Naive thymus-derived CD4-positive, alpha-beta T cell (primary cell): Measurements from ENCODE around the gene CAD. TPM values are rescaled to one million over a fixed set of nuclear protein-coding genes. Genes with fewer than 3 reads are reported as not detected.
A peak's percentile ranks its signal among the peaks of the same experiment; 100 is the strongest.
"Not testable (repeated sequence)": the region's sequence is repeated elsewhere in the genome, so short reads cannot be mapped to it uniquely, and the experiment has no call there.

Experiments used
- ATAC-seq: fragments of 150-1000 bp; cut with Tn5 transposase; 2 replicates; pipeline ENCODE4 v1.10.0; 2021; ENCODE audit warnings: mild to moderate bottlenecking, moderate library complexity
- CTCF ChIA-PET: fragments of 350-600 bp; sonication (Branson Sonifier 250); formaldehyde crosslinking; loops from one replicate; lab custom pipeline; 2021; ENCODE audit warnings: antibody characterized with exemption; lab: Charles Lee
- POLR2A ChIA-PET: fragments of 350-600 bp; sonication (Branson Sonifier 250); formaldehyde crosslinking; loops from one replicate; lab custom pipeline; 2021; ENCODE audit warnings: antibody characterized with exemption, inconsistent platforms; lab: Charles Lee
- DNase-seq, 9 donors: peaks; one replicate each; pipeline versions ENCODE4 v3.0.0 to v3.0.0-alpha.2; 2020 to 2022; ENCODE audit warnings: mixed read lengths in 1 of 9
- H3K27ac ChIP-seq: one replicate; pipeline ENCODE4 v1.7.0; 2013; ENCODE audit warnings: mild to moderate bottlenecking, low read depth, low read length, moderate library complexity
- H3K27me3 ChIP-seq, 2 donors: one replicate each; pipeline ENCODE4 v1.7.0; 2013; ENCODE audit warnings: low read length in 2 of 2, mild to moderate bottlenecking in 2 of 2, moderate library complexity in 2 of 2; ENCODE audit not compliant: control insufficient read depth in 2 of 2, insufficient read depth in 2 of 2
- H3K36me3 ChIP-seq, 3 experiments: 1 replicate in 2 of 3; 2 replicates in 1 of 3; pipeline ENCODE4 v1.7.0; 2013; ENCODE audit warnings: low read length in 3 of 3, mild to moderate bottlenecking in 3 of 3, moderate library complexity in 1 of 3; ENCODE audit not compliant: insufficient read depth in 3 of 3, control insufficient read depth in 2 of 3
- H3K4me1 ChIP-seq, 2 donors: one replicate each; pipeline ENCODE4 v1.7.0; 2013; ENCODE audit warnings: low read length in 2 of 2, mild to moderate bottlenecking in 2 of 2, moderate library complexity in 1 of 2; ENCODE audit not compliant: control insufficient read depth in 2 of 2, insufficient read depth in 2 of 2
- H3K4me3 ChIP-seq: 2 replicates; pipeline ENCODE4 v1.7.0; 2013; ENCODE audit warnings: mild to moderate bottlenecking, low read length
- H3K9me3 ChIP-seq, 3 experiments: 1 replicate in 2 of 3; 2 replicates in 1 of 3; pipeline ENCODE4 v1.7.0; 2013; ENCODE audit warnings: low read length in 3 of 3; ENCODE audit not compliant: control insufficient read depth in 2 of 3
- H3K27ac Mint-ChIP-seq, 9 donors: one replicate each; pipeline ENCODE4 v1.8.0; 2020 to 2022; ENCODE audit warnings: mixed read lengths in 9 of 9, mild to moderate bottlenecking in 8 of 9, moderate library complexity in 5 of 9, inconsistent platforms in 2 of 9
- H3K27me3 Mint-ChIP-seq, 5 donors: one replicate each; pipeline ENCODE4 v1.8.0; 2021 to 2022; ENCODE audit warnings: mixed read lengths in 5 of 5, mild to moderate bottlenecking in 1 of 5
- H3K36me3 Mint-ChIP-seq, 5 donors: one replicate each; pipeline ENCODE4 v1.8.0; 2020 to 2022; ENCODE audit warnings: mixed read lengths in 5 of 5, mild to moderate bottlenecking in 3 of 5, inconsistent platforms in 1 of 5
- H3K4me1 Mint-ChIP-seq, 7 donors: one replicate each; pipeline ENCODE4 v1.8.0; 2020 to 2022; ENCODE audit warnings: mixed read lengths in 7 of 7, mild to moderate bottlenecking in 3 of 7, inconsistent platforms in 1 of 7
- H3K4me3 Mint-ChIP-seq, 10 donors: one replicate each; pipeline ENCODE4 v1.8.0; 2020 to 2022; ENCODE audit warnings: mild to moderate bottlenecking in 10 of 10, mixed read lengths in 10 of 10, moderate library complexity in 6 of 10, inconsistent platforms in 2 of 10
- H3K9me3 Mint-ChIP-seq, 11 donors: one replicate each; pipeline ENCODE4 v1.8.0; 2020 to 2022; ENCODE audit warnings: mixed read lengths in 11 of 11, mild to moderate bottlenecking in 4 of 11, inconsistent platforms in 1 of 11, moderate library complexity in 1 of 11
- intact Hi-C, 2 donors: fragments of 100-400 bp; cut with micrococcal nuclease; formaldehyde crosslinking; loops; one replicate each; pipeline ENCODE4 v1.15.1; 2023
- polyA plus RNA-seq, 2 donors: library from polyadenylated mRNA; unstranded; fragments of 300-500 nt; fragmentation: Illumina TruSeq; gene quantifications; one replicate each; pipeline ENCODE4 v1.2.3, GENCODE V29; 2021
- total RNA-seq, 6 experiments: library from RNA in 5 of 6; stranded (reverse) in 5 of 6; gene quantifications; 1 replicate in 5 of 6; 2 replicates in 1 of 6; pipeline ENCODE4 v1.2.3 and lab custom pipeline; 2021 to 2026

CAD gene
- total and polyA plus RNA-seq, 7 experiments from 2014 or later, result 19.6 to 65.7 (median 35.7) TPM

GRCh38 chr2:27185331-27186026 lies 31.7 kb upstream of the CAD start:
- H3K4me1 Mint-ChIP-seq, result peaks cover 0 to 2% (median 0%) of the 10 kb centered on the region in 7 donors
- H3K27ac Mint-ChIP-seq, result no peak overlapping the region
- no peaks in the 10 kb centered on the region for H3K27me3 ChIP-seq
- intact Hi-C loops, result no loop called here
- no peaks in the 10 kb centered on the region for H3K36me3 Mint-ChIP-seq
- no peaks in the 10 kb centered on the region for H3K9me3 Mint-ChIP-seq
- no peak overlapping the region for H3K4me3 Mint-ChIP-seq
- no peaks in the 10 kb centered on the region for H3K9me3 ChIP-seq
- H3K4me1 ChIP-seq, result no peaks in the 10 kb centered on the region
- H3K27ac ChIP-seq, result no peak overlapping the region
- POLR2A ChIA-PET, result no interaction called here
- no peaks in the 10 kb centered on the region for H3K36me3 ChIP-seq
- CTCF ChIA-PET, result no interaction called here
- DNase-seq (no peak), ATAC-seq (no peak)
- peaks cover 4 to 38% (median 25%) of the 10 kb centered on the region in 5 donors for H3K27me3 Mint-ChIP-seq
- H3K4me3 ChIP-seq, result no peak overlapping the region

- peaks cover 0 to 2% (median 0%) of the 10 kb centered on the region in 7 donors for H3K4me1 Mint-ChIP-seq
- H3K27me3 Mint-ChIP-seq, result peaks cover 4 to 28% (median 13%) of the 10 kb centered on the region in 5 donors
- no peak overlapping the region for H3K4me3 ChIP-seq
- no peak for DNase-seq
- H3K36me3 Mint-ChIP-seq, result no peaks in the 10 kb centered on the region
- no peak overlapping the region for H3K4me3 Mint-ChIP-seq
- H3K9me3 Mint-ChIP-seq, result no peaks in the 10 kb centered on the region
- ChIA-PET POLR2A (no interaction called here), CTCF (interaction anchor here (1.1 kb wide), 1 partner anchor 12 kb away, joined by 5 read pairs; no protein-coding TSS in a partner anchor)
- no peak overlapping the region for H3K27ac Mint-ChIP-seq
- ATAC-seq, result no peak
- intact Hi-C loops, result no loop called here
- no peaks in the 10 kb centered on the region for H3K36me3 ChIP-seq
- H3K4me1 ChIP-seq, result no peaks in the 10 kb centered on the region
- H3K27me3 ChIP-seq, result no peaks in the 10 kb centered on the region
- no peaks in the 10 kb centered on the region for H3K9me3 ChIP-seq
- no peak overlapping the region for H3K27ac ChIP-seq
Observed at GRCh38 chr2:27186613-27187345, 30.4 kb upstream of the CAD start.

GRCh38 chr2:27189989-27190388 lies 27.2 kb upstream of the CAD start:
- Histone ChIP-seq H3K9me3 (no peaks in the 10 kb centered on the region), H3K36me3 (no peaks in the 10 kb centered on the region), H3K27ac (no peak overlapping the region), H3K27me3 (no peaks in the 10 kb centered on the region), H3K4me1 (no peaks in the 10 kb centered on the region), H3K4me3 (no peak overlapping the region)
- H3K9me3 Mint-ChIP-seq, result no peaks in the 10 kb centered on the region
- intact Hi-C loops, result no loop called here
- no peak overlapping the region for H3K4me3 Mint-ChIP-seq
- H3K27me3 Mint-ChIP-seq, result peaks cover 0 to 23% (median 8%) of the 10 kb centered on the region in 5 donors
- CTCF ChIA-PET, result interaction anchor here (0.6 kb wide), 1 partner anchor 230 kb away, joined by 3 read pairs; no protein-coding TSS in a partner anchor
- peaks cover 0 to 2% (median 0%) of the 10 kb centered on the region in 7 donors for H3K4me1 Mint-ChIP-seq
- POLR2A ChIA-PET, result no interaction called here
- H3K27ac Mint-ChIP-seq, result no peak overlapping the region
- H3K36me3 Mint-ChIP-seq, result no peaks in the 10 kb centered on the region
- no peak for DNase-seq
- no peak for ATAC-seq

- Mint-ChIP-seq H3K36me3 (no peaks in the 10 kb centered on the region), H3K4me3 (no peak overlapping the region), H3K27me3 (peaks cover 0 to 15% (median 4%) of the 10 kb centered on the region in 5 donors), H3K9me3 (no peaks in the 10 kb centered on the region), H3K4me1 (peaks cover 0 to 2% (median 0%) of the 10 kb centered on the region in 7 donors), H3K27ac (no peak overlapping the region)
- Histone ChIP-seq H3K36me3 (no peaks in the 10 kb centered on the region), H3K4me1 (no peaks in the 10 kb centered on the region), H3K9me3 (no peaks in the 10 kb centered on the region), H3K4me3 (no peak overlapping the region), H3K27ac (no peak overlapping the region), H3K27me3 (no peaks in the 10 kb centered on the region)
- DNase-seq (peak in 7 of 9 donors; percentile 28 to 60 (median 51)), ATAC-seq (peak; percentile 85)
- ChIA-PET POLR2A (no interaction called here), CTCF (interaction anchor here (0.5 to 1.7 kb wide), 6 partner anchors 25 to 232 kb away, joined by 3 to 14 read pairs (median 4); no protein-coding TSS in a partner anchor)
- intact Hi-C loops, result loop anchor here (1.0 kb wide), 3 partner anchors 93 to 230 kb away; partner anchors contain the start of gene KHK (in 1 of the 2)
Observed at GRCh38 chr2:27191070-27191829, 25.9 kb upstream of the CAD start.

- DNase-seq, result no peak
- Mint-ChIP-seq H3K4me1 (peaks cover 0 to 2% (median 0%) of the 10 kb centered on the region in 7 donors), H3K27ac (no peak overlapping the region), H3K4me3 (no peak overlapping the region), H3K9me3 (no peaks in the 10 kb centered on the region), H3K36me3 (peaks cover 0 to 3% (median 0%) of the 10 kb centered on the region in 5 donors), H3K27me3 (peaks cover 0 to 10% (median 0%) of the 10 kb centered on the region in 5 donors)
- intact Hi-C loops, result no loop called here
- Histone ChIP-seq H3K36me3 (peaks cover 0 to 3% (median 0%) of the 10 kb centered on the region in 3 experiments), H3K27me3 (no peaks in the 10 kb centered on the region), H3K4me1 (no peaks in the 10 kb centered on the region), H3K4me3 (no peak overlapping the region), H3K27ac (no peak overlapping the region), H3K9me3 (no peaks in the 10 kb centered on the region)
- ChIA-PET CTCF (interaction anchor here (1.0 kb wide), 1 partner anchor 98 kb away, joined by 3 read pairs; no protein-coding TSS in a partner anchor), POLR2A (no interaction called here)
- ATAC-seq, result no peak
Observed at GRCh38 chr2:27194538-27195354, 22.4 kb upstream of the CAD start.

GRCh38 chr2:27195799-27196198 lies 21.4 kb upstream of the CAD start:
- H3K27me3 ChIP-seq, H3K9me3 Mint-ChIP-seq, H3K27ac ChIP-seq, H3K4me1 Mint-ChIP-seq, H3K4me1 ChIP-seq, H3K4me3 ChIP-seq, H3K4me3 Mint-ChIP-seq, DNase-seq, ATAC-seq, intact Hi-C loops, H3K9me3 ChIP-seq, H3K36me3 Mint-ChIP-seq, H3K27me3 Mint-ChIP-seq, H3K27ac Mint-ChIP-seq, POLR2A ChIA-PET, CTCF ChIA-PET: not testable (repeated sequence)
- H3K36me3 ChIP-seq, result peaks cover 0 to 13% (median 0%) of the 10 kb centered on the region in 3 experiments
